ENCODE measurements around the gene UBE2D2. TPM values are rescaled to one million over a fixed set of nuclear protein-coding genes. Genes with fewer than 3 reads are reported as not detected.

UBE2D2 gene
- polyA plus RNA-seq, 1 donor from 2014 or later, result 118 TPM

GRCh38 chr5:139669662-139670368 is 108.7 kb downstream of the UBE2D2 start:
- TF ChIP-seq EP300 (conservative IDR thresholded peaks at IDR 0.05; ENCODE audit: poor library complexity, severe bottlenecking), result no peak
- TF ChIP-seq SMC3 (conservative IDR thresholded peaks at IDR 0.05; ENCODE audit: poor library complexity), result no peak
- TF ChIP-seq CTCF (IDR thresholded peaks at IDR 0.05; ENCODE audit: poor library complexity, severe bottlenecking), result no peak
- no peak for TF ChIP-seq RAD21 (conservative IDR thresholded peaks at IDR 0.05)
- no peak for TF ChIP-seq TAF1 (IDR thresholded peaks at IDR 0.05; ENCODE audit: low read depth)
- TF ChIP-seq REST (IDR thresholded peaks at IDR 0.05; ENCODE audit: borderline replicate concordance), result no peak
- TF ChIP-seq POLR2AphosphoS5 (IDR thresholded peaks at IDR 0.05), result no peak
- no peak for TF ChIP-seq EZH2 (IDR thresholded peaks at IDR 0.05; ENCODE audit: borderline replicate concordance, insufficient read depth, low read length, poor library complexity, severe bottlenecking)
- TF ChIP-seq MXI1 (conservative IDR thresholded peaks at IDR 0.05; ENCODE audit: poor library complexity, severe bottlenecking), result no peak
- Histone ChIP-seq H3K27ac (ENCODE audit: low read length) (peak overlapping the region; percentile 34), H3F3A (ENCODE audit: insufficient read depth, low read length, poor library complexity, severe bottlenecking) (no peaks in the 10 kb centered on the region), H3K9me2 (ENCODE audit: insufficient read depth, low read length) (no peaks in the 10 kb centered on the region), H3K9ac (ENCODE audit: low read length) (peak overlapping the region; percentile 26), H4K20me1 (ENCODE audit: insufficient read depth) (no peaks in the 10 kb centered on the region), H3K4me2 (ENCODE audit: low read length) (no peak overlapping the region), H2AFZ (ENCODE audit: low read depth, low read length) (no peak overlapping the region), H3K9me3 (ENCODE audit: low read length) (no peaks in the 10 kb centered on the region), H3K79me2 (replicated peaks; ENCODE audit: insufficient read depth, low read length) (peaks cover 17% of the 10 kb centered on the region), H3K4me3 (ENCODE audit: low read length) (no peak overlapping the region), H3K27me3 (ENCODE audit: insufficient read depth, low read depth, low read length) (no peaks in the 10 kb centered on the region), H3K36me3 (ENCODE audit: insufficient read depth, low read length) (no peaks in the 10 kb centered on the region)

- no peaks in the 10 kb centered on the region for H3K9me3 ChIP-seq (ENCODE audit: low read length)
- no peak for TF ChIP-seq TAF1 (IDR thresholded peaks at IDR 0.05; ENCODE audit: low read depth)
- TF ChIP-seq CTCF (IDR thresholded peaks at IDR 0.05; ENCODE audit: poor library complexity, severe bottlenecking), result peak; percentile 34
- H3K9me2 ChIP-seq (ENCODE audit: insufficient read depth, low read length), result no peaks in the 10 kb centered on the region
- peaks cover 17% of the 10 kb centered on the region for H3K79me2 ChIP-seq (replicated peaks; ENCODE audit: insufficient read depth, low read length)
- H3F3A ChIP-seq (ENCODE audit: insufficient read depth, low read length, poor library complexity, severe bottlenecking), result no peaks in the 10 kb centered on the region
- H3K9ac ChIP-seq (ENCODE audit: low read length), result peak overlapping the region; percentile 26
- no peak overlapping the region for H3K4me2 ChIP-seq (ENCODE audit: low read length)
- no peaks in the 10 kb centered on the region for H4K20me1 ChIP-seq (ENCODE audit: insufficient read depth)
- no peaks in the 10 kb centered on the region for H3K36me3 ChIP-seq (ENCODE audit: insufficient read depth, low read length)
- H3K27me3 ChIP-seq (ENCODE audit: insufficient read depth, low read depth, low read length), result no peaks in the 10 kb centered on the region
- H3K27ac ChIP-seq (ENCODE audit: low read length), result peak overlapping the region; percentile 34
- H2AFZ ChIP-seq (ENCODE audit: low read depth, low read length), result no peak overlapping the region
- no peak overlapping the region for H3K4me3 ChIP-seq (ENCODE audit: low read length)
These were observed 109.4 kb downstream of the UBE2D2 start for GRCh38 chr5:139670369-139671095.
